GM23338 (cell line): ENCODE data around the gene HOXA1.
A peak's percentile ranks its signal among the peaks of the same experiment; 100 is the strongest.

Experiments
- CREB1 ChIP-seq: fragments of 250-450 bp; sonication (Bioruptor Pico); IDR thresholded peaks from 2 replicates; pipeline ENCODE4 v1.5.0; 2020; ENCODE audit warnings: low read depth, mild to moderate bottlenecking, moderate library complexity
- EZH2 ChIP-seq: fragments of 200-600 bp; sonication (generic); IDR thresholded peaks from one replicate; pipeline ENCODE4 v1.8.0; 2017; ENCODE audit warnings: antibody characterized with exemption, mild to moderate bottlenecking, low read depth; ENCODE audit not compliant: unreplicated experiment
- EZH2phosphoT487 ChIP-seq: fragments of 200-600 bp; sonication (generic); IDR thresholded peaks from one replicate; pipeline ENCODE4 v1.8.1; 2018; ENCODE audit warnings: antibody characterized with exemption; ENCODE audit not compliant: unreplicated experiment
- JUNB ChIP-seq: IDR thresholded peaks from one replicate; pipeline ENCODE4 v1.6.1; 2016; ENCODE audit warnings: antibody characterized with exemption; ENCODE audit not compliant: unreplicated experiment
- POLR2AphosphoS5 ChIP-seq: IDR thresholded peaks from 2 replicates; pipeline ENCODE4 v1.6.1; 2016; ENCODE audit warnings: antibody characterized with exemption, low read depth
- TF ChIP-seq, protein P1 (sequence below), 2 experiments: fragments of 200-600 bp in 1 of 2; sonication (generic) in 1 of 2; conservative IDR thresholded peaks; 2 replicates each; pipeline versions ENCODE4 v1.5.1 to v1.6.1; 2016 to 2017; ENCODE audit warnings: antibody characterized with exemption in 2 of 2, low read depth in 2 of 2, mild to moderate bottlenecking in 2 of 2, moderate library complexity in 1 of 2
- TF ChIP-seq, protein P2 (sequence below): IDR thresholded peaks from one replicate; pipeline ENCODE4 v1.6.1; 2018; ENCODE audit warnings: antibody characterized with exemption; ENCODE audit not compliant: unreplicated experiment

DNA sequence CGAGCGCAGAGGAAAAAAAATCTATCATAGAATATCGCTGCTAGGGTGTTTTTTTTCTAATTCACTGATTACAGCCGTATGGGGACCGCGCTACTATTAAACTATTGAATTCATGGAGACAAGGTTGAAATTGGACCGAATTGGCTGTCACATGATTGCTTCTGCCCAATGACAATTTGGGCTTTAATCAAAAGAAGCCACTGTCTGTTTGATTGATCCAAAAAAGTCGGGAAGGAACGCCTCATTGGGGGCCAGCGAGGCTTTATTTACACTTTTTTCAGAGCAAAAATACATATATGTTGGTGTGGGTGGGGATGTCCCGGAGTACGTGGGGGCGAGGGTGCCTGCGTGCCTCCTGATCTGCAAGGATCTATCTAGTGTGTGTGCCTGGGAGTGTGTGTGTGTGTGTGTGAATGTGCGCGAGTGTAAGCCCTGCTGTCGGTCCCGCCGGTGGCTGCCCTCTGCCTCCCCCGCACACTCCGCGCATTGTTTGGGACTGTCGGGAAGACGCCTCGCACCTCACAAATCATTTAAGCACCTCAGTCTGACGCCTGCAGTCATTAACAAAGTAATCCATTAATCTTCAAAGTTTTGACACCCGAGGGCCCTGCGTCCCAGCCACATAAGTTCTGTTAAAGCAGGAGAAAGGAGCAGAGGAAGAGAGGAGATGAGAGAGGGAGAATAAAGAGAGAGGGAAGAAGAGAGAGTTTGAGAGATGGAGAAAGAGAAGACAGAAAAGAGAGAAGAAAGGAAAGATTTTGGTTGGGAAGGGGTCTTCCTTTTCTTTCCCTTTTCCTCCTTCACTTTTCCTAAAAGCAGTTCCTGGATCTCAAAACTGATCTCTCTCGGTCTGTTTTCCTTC, 7.0 kb upstream of the HOXA1 start, which contains the start of gene HOXA2:
- TF ChIP-seq, protein P1, sequence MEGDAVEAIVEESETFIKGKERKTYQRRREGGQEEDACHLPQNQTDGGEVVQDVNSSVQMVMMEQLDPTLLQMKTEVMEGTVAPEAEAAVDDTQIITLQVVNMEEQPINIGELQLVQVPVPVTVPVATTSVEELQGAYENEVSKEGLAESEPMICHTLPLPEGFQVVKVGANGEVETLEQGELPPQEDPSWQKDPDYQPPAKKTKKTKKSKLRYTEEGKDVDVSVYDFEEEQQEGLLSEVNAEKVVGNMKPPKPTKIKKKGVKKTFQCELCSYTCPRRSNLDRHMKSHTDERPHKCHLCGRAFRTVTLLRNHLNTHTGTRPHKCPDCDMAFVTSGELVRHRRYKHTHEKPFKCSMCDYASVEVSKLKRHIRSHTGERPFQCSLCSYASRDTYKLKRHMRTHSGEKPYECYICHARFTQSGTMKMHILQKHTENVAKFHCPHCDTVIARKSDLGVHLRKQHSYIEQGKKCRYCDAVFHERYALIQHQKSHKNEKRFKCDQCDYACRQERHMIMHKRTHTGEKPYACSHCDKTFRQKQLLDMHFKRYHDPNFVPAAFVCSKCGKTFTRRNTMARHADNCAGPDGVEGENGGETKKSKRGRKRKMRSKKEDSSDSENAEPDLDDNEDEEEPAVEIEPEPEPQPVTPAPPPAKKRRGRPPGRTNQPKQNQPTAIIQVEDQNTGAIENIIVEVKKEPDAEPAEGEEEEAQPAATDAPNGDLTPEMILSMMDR (conservative IDR thresholded peaks at IDR 0.05; ENCODE audit: low read depth in 2 of 2): no peak
- TF ChIP-seq POLR2AphosphoS5: no peak
- TF ChIP-seq, protein P2, sequence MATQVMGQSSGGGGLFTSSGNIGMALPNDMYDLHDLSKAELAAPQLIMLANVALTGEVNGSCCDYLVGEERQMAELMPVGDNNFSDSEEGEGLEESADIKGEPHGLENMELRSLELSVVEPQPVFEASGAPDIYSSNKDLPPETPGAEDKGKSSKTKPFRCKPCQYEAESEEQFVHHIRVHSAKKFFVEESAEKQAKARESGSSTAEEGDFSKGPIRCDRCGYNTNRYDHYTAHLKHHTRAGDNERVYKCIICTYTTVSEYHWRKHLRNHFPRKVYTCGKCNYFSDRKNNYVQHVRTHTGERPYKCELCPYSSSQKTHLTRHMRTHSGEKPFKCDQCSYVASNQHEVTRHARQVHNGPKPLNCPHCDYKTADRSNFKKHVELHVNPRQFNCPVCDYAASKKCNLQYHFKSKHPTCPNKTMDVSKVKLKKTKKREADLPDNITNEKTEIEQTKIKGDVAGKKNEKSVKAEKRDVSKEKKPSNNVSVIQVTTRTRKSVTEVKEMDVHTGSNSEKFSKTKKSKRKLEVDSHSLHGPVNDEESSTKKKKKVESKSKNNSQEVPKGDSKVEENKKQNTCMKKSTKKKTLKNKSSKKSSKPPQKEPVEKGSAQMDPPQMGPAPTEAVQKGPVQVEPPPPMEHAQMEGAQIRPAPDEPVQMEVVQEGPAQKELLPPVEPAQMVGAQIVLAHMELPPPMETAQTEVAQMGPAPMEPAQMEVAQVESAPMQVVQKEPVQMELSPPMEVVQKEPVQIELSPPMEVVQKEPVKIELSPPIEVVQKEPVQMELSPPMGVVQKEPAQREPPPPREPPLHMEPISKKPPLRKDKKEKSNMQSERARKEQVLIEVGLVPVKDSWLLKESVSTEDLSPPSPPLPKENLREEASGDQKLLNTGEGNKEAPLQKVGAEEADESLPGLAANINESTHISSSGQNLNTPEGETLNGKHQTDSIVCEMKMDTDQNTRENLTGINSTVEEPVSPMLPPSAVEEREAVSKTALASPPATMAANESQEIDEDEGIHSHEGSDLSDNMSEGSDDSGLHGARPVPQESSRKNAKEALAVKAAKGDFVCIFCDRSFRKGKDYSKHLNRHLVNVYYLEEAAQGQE: no peak
- peak; percentile 87 for TF ChIP-seq EZH2
- no peak for TF ChIP-seq CREB1
- peak; percentile 82 for TF ChIP-seq EZH2phosphoT487
- TF ChIP-seq JUNB: no peak
